GM23338 (cell line): ENCODE measurements around the gene SGK1. TPM values are rescaled to one million over a fixed set of nuclear protein-coding genes. Genes with fewer than 3 reads are reported as not detected.

Experiments used
- ATAC-seq: fragments of 200-7000 bp; cut with Tn5 transposase; 3 replicates; pipeline ENCODE4 v1.9.1; 2020
- DNase-seq: peaks from one replicate; pipeline ENCODE4 v3.0.0-alpha.2; 2015; ENCODE audit warnings: low spot score
- H2AFZ ChIP-seq: fragments of 200-600 bp; sonication (generic); 2 replicates; pipeline ENCODE4 v1.8.0; 2016; ENCODE audit warnings: antibody characterized with exemption, mild to moderate bottlenecking, moderate library complexity
- H3F3A ChIP-seq: fragments of 200-600 bp; sonication (generic); replicated peaks from 2 replicates; pipeline ENCODE4 v1.8.0; 2017; ENCODE audit warnings: antibody characterized with exemption, mixed run types, low read depth
- H3K27ac ChIP-seq: fragments of 200-600 bp; sonication (generic); 2 replicates; pipeline ENCODE4 v1.6.1; 2016; ENCODE audit warnings: low read depth
- H3K27me3 ChIP-seq: fragments of 200-600 bp; sonication (generic); 2 replicates; pipeline ENCODE4 v1.8.0; 2016; ENCODE audit warnings: mild to moderate bottlenecking, mixed run types, moderate library complexity; ENCODE audit not compliant: insufficient read depth
- H3K36me3 ChIP-seq: fragments of 200-600 bp; sonication (generic); 2 replicates; pipeline ENCODE4 v1.8.0; 2016; ENCODE audit warnings: mild to moderate bottlenecking; ENCODE audit not compliant: insufficient read depth
- H3K4me1 ChIP-seq: fragments of 200-600 bp; sonication (generic); 2 replicates; pipeline ENCODE4 v1.8.0; 2016; ENCODE audit warnings: mild to moderate bottlenecking, moderate library complexity; ENCODE audit not compliant: insufficient read depth
- H3K4me2 ChIP-seq: fragments of 200-600 bp; sonication (generic); 2 replicates; pipeline ENCODE4 v1.7.1; 2017; ENCODE audit warnings: mixed run types
- H3K4me3 ChIP-seq: fragments of 200-600 bp; sonication (generic); 2 replicates; pipeline ENCODE4 v1.6.1; 2016; ENCODE audit warnings: mixed run types
- H3K79me2 ChIP-seq: fragments of 200-600 bp; sonication (generic); replicated peaks from 2 replicates; pipeline ENCODE4 v1.8.0; 2017; ENCODE audit warnings: mild to moderate bottlenecking; ENCODE audit not compliant: insufficient read depth
- H3K9me2 ChIP-seq: fragments of 200-600 bp; sonication (generic); 2 replicates; pipeline ENCODE4 v1.8.0; 2017; ENCODE audit not compliant: insufficient read depth
- H4K20me1 ChIP-seq: fragments of 200-600 bp; sonication (generic); replicated peaks from 2 replicates; pipeline ENCODE4 v1.8.0; 2017; ENCODE audit warnings: mild to moderate bottlenecking; ENCODE audit not compliant: insufficient read depth
- H3K27ac Mint-ChIP-seq: 2 replicates; pipeline ENCODE4 v1.8.0; 2020; ENCODE audit warnings: inconsistent platforms, mild to moderate bottlenecking, moderate library complexity, mixed read lengths
- H3K27me3 Mint-ChIP-seq: 3 replicates; pipeline ENCODE4 v1.8.0; 2022; ENCODE audit warnings: low read depth, mild to moderate bottlenecking, moderate library complexity, mixed read lengths, inconsistent platforms; ENCODE audit not compliant: insufficient read depth, poor library complexity
- H3K36me3 Mint-ChIP-seq: 3 replicates; pipeline ENCODE4 v1.8.0; 2021; ENCODE audit warnings: low read depth, mild to moderate bottlenecking, inconsistent platforms, moderate library complexity, mixed read lengths
- H3K4me1 Mint-ChIP-seq: 3 replicates; pipeline ENCODE4 v1.8.0; 2020; ENCODE audit warnings: mild to moderate bottlenecking, inconsistent platforms, mixed read lengths
- H3K4me3 Mint-ChIP-seq: 3 replicates; pipeline ENCODE4 v1.8.0; 2021; ENCODE audit warnings: moderate library complexity, mild to moderate bottlenecking, inconsistent platforms, mixed read lengths
- H3K9me3 Mint-ChIP-seq: 3 replicates; pipeline ENCODE4 v1.8.0; 2020; ENCODE audit warnings: moderate library complexity, mild to moderate bottlenecking, inconsistent platforms, mixed read lengths
- CREB1 ChIP-seq: fragments of 250-450 bp; sonication (Bioruptor Pico); IDR thresholded peaks from 2 replicates; pipeline ENCODE4 v1.5.0; 2020; ENCODE audit warnings: low read depth, mild to moderate bottlenecking, moderate library complexity
- ETS1 ChIP-seq: IDR thresholded peaks from 2 replicates; pipeline ENCODE4 v1.6.1; 2016; ENCODE audit warnings: antibody characterized with exemption
- EZH2 ChIP-seq: fragments of 200-600 bp; sonication (generic); IDR thresholded peaks from one replicate; pipeline ENCODE4 v1.8.0; 2017; ENCODE audit warnings: antibody characterized with exemption, mild to moderate bottlenecking, low read depth; ENCODE audit not compliant: unreplicated experiment
- EZH2phosphoT487 ChIP-seq: fragments of 200-600 bp; sonication (generic); IDR thresholded peaks from one replicate; pipeline ENCODE4 v1.8.1; 2018; ENCODE audit warnings: antibody characterized with exemption; ENCODE audit not compliant: unreplicated experiment
- JUNB ChIP-seq: IDR thresholded peaks from one replicate; pipeline ENCODE4 v1.6.1; 2016; ENCODE audit warnings: antibody characterized with exemption; ENCODE audit not compliant: unreplicated experiment
- NANOG ChIP-seq: IDR thresholded peaks from 2 replicates; pipeline ENCODE4 v1.6.1; 2016; ENCODE audit warnings: antibody characterized with exemption, borderline replicate concordance
- POLR2AphosphoS5 ChIP-seq: IDR thresholded peaks from 2 replicates; pipeline ENCODE4 v1.6.1; 2016; ENCODE audit warnings: antibody characterized with exemption, low read depth
- STAT1 ChIP-seq: IDR thresholded peaks from one replicate; pipeline ENCODE4 v1.6.1; 2016; ENCODE audit warnings: antibody characterized with exemption; ENCODE audit not compliant: unreplicated experiment
- ZNF114 ChIP-seq: fragments of 250-450 bp; sonication (Bioruptor Pico); IDR thresholded peaks from 2 replicates; pipeline ENCODE4 v1.5.0; 2020; ENCODE audit warnings: mild to moderate bottlenecking, moderate library complexity
- ZNF331 ChIP-seq: fragments of 250-450 bp; sonication (Bioruptor Pico); IDR thresholded peaks from 2 replicates; pipeline ENCODE4 v1.5.0; 2020; ENCODE audit warnings: low read depth, mild to moderate bottlenecking, moderate library complexity
- polyA plus RNA-seq: library from polyadenylated mRNA; unstranded; fragments of >200 nt; fragmentation: Nextera tagmentation; extraction: Ambion mirVana; gene quantifications from 2 replicates; pipeline ENCODE4 v1.2.1, GENCODE V29; 2016
- total RNA-seq: library from RNA; depleted of rRNA; stranded (reverse); fragments of >200 nt; shearing (Covaris generic); gene quantifications from 2 replicates; pipeline ENCODE4 v1.2.3, GENCODE V29; 2014
- TF ChIP-seq, protein P1 (sequence below), 2 experiments: fragments of 200-600 bp in 1 of 2; sonication (generic) in 1 of 2; conservative IDR thresholded peaks; 2 replicates each; pipeline versions ENCODE4 v1.5.1 to v1.6.1; 2016 to 2017; ENCODE audit warnings: antibody characterized with exemption in 2 of 2, low read depth in 2 of 2, mild to moderate bottlenecking in 2 of 2, moderate library complexity in 1 of 2
- TF ChIP-seq, protein P2 (sequence below): IDR thresholded peaks from one replicate; pipeline ENCODE4 v1.6.1; 2018; ENCODE audit warnings: antibody characterized with exemption; ENCODE audit not compliant: unreplicated experiment

SGK1 gene
- total and polyA plus RNA-seq, 2 experiments from 2014 or later: 16.3 to 37.2 TPM

- no peak for TF ChIP-seq EZH2
- no peak for TF ChIP-seq EZH2phosphoT487
- no peak for TF ChIP-seq STAT1
- no peak for TF ChIP-seq ZNF114 (CRISPR knock-in tag)
- TF ChIP-seq POLR2AphosphoS5: no peak
These were observed 69.9 kb downstream of the SGK1 start (continued) for GRCh38 chr6:134247844-134248580.

- H3K79me2 ChIP-seq: no peaks in the 10 kb centered on the region
- H3K4me1 Mint-ChIP-seq: peaks cover 10% of the 10 kb centered on the region
- no peak overlapping the region for H3K4me3 ChIP-seq
- no peak overlapping the region for H3K27ac Mint-ChIP-seq
- H3K27me3 ChIP-seq: no peaks in the 10 kb centered on the region
- H3K27ac ChIP-seq: no peak overlapping the region
- H3K9me3 Mint-ChIP-seq: no peaks in the 10 kb centered on the region; the same call in 2 of the 3 replicates
- H3K9me2 ChIP-seq: no peaks in the 10 kb centered on the region
- peaks cover 3% of the 10 kb centered on the region; the same call in 1 of the 2 replicates for H3K4me1 ChIP-seq
- H3K27me3 Mint-ChIP-seq: no peaks in the 10 kb centered on the region
- no peaks in the 10 kb centered on the region for H4K20me1 ChIP-seq
- H3K4me2 ChIP-seq: no peak overlapping the region
- no peaks in the 10 kb centered on the region for H3F3A ChIP-seq
- no peaks in the 10 kb centered on the region for H3K36me3 Mint-ChIP-seq
- no peak overlapping the region for H2AFZ ChIP-seq
- no peak for ATAC-seq
- no peak overlapping the region for H3K4me3 Mint-ChIP-seq
- DNase-seq: no peak
- H3K36me3 ChIP-seq: no peaks in the 10 kb centered on the region
- TF ChIP-seq POLR2AphosphoS5: no peak
- TF ChIP-seq STAT1: no peak
- no peak for TF ChIP-seq ZNF114 (CRISPR knock-in tag)
- TF ChIP-seq EZH2phosphoT487: no peak
- no peak for TF ChIP-seq ETS1
- no peak for TF ChIP-seq CREB1 (CRISPR knock-in tag)
- TF ChIP-seq, protein P1, sequence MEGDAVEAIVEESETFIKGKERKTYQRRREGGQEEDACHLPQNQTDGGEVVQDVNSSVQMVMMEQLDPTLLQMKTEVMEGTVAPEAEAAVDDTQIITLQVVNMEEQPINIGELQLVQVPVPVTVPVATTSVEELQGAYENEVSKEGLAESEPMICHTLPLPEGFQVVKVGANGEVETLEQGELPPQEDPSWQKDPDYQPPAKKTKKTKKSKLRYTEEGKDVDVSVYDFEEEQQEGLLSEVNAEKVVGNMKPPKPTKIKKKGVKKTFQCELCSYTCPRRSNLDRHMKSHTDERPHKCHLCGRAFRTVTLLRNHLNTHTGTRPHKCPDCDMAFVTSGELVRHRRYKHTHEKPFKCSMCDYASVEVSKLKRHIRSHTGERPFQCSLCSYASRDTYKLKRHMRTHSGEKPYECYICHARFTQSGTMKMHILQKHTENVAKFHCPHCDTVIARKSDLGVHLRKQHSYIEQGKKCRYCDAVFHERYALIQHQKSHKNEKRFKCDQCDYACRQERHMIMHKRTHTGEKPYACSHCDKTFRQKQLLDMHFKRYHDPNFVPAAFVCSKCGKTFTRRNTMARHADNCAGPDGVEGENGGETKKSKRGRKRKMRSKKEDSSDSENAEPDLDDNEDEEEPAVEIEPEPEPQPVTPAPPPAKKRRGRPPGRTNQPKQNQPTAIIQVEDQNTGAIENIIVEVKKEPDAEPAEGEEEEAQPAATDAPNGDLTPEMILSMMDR (conservative IDR thresholded peaks at IDR 0.05; ENCODE audit: low read depth in 2 of 2): no peak
- TF ChIP-seq, protein P2, sequence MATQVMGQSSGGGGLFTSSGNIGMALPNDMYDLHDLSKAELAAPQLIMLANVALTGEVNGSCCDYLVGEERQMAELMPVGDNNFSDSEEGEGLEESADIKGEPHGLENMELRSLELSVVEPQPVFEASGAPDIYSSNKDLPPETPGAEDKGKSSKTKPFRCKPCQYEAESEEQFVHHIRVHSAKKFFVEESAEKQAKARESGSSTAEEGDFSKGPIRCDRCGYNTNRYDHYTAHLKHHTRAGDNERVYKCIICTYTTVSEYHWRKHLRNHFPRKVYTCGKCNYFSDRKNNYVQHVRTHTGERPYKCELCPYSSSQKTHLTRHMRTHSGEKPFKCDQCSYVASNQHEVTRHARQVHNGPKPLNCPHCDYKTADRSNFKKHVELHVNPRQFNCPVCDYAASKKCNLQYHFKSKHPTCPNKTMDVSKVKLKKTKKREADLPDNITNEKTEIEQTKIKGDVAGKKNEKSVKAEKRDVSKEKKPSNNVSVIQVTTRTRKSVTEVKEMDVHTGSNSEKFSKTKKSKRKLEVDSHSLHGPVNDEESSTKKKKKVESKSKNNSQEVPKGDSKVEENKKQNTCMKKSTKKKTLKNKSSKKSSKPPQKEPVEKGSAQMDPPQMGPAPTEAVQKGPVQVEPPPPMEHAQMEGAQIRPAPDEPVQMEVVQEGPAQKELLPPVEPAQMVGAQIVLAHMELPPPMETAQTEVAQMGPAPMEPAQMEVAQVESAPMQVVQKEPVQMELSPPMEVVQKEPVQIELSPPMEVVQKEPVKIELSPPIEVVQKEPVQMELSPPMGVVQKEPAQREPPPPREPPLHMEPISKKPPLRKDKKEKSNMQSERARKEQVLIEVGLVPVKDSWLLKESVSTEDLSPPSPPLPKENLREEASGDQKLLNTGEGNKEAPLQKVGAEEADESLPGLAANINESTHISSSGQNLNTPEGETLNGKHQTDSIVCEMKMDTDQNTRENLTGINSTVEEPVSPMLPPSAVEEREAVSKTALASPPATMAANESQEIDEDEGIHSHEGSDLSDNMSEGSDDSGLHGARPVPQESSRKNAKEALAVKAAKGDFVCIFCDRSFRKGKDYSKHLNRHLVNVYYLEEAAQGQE: no peak
- TF ChIP-seq EZH2: no peak
- TF ChIP-seq ZNF331 (CRISPR knock-in tag): no peak
- no peak for TF ChIP-seq JUNB
- TF ChIP-seq NANOG: no peak
These were observed 70.6 kb downstream of the SGK1 start for GRCh38 chr6:134247231-134247833.
